Activated gamma-delta T cell treated with anti-CD3 and anti-CD28 coated beads, Interleukin-2, amount 50 U/mL, for 16 hours (primary cell): Measurements from ENCODE around the gene SUSD5.
A peak's percentile ranks its signal among the peaks of the same experiment; 100 is the strongest.
"Not testable (repeated sequence)": the region's sequence is repeated elsewhere in the genome, so short reads cannot be mapped to it uniquely, and the experiment has no call there.

Experiments used
- DNase-seq: peaks from one replicate; pipeline ENCODE4 v3.0.0-alpha.2; 2020; ENCODE audit warnings: low read depth

The SUSD5 gene

DNA sequence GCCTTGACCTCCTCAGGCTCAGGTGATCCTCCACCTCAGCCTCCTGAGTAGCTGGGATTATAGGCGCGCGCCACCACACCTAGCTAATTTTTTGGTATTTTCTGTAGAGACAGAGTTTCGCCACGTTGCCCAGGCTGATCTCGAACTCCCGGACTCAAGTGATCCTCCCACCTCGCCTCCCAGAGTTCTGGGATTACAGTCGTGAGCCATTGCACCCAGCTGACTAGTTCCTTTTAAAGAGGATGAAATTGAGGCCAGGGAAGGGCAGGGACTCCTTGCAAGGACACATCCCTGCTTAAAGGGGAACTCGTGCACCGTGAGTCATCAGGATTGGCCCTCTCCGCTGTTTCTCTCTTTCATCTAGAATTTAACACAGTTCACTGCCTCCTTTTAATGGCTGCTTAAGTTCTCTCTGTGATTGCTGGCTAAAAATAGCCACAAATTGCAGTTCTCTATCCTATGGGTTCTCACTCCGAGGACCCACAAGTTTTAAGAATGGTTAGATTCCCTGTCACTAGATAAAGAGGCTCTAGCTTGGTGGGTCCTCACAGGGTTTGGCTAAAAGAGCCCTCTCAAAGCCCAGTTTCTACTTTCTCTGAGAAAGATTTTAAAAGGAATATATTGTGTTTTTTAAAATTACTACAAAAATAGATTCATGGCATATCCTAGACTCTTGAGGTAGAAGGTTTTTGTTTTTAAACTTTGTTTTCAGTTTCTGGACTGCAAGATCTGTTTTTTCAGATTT is 103.4 kb downstream of the SUSD5 start:
- DNase-seq: no peak

DNA sequence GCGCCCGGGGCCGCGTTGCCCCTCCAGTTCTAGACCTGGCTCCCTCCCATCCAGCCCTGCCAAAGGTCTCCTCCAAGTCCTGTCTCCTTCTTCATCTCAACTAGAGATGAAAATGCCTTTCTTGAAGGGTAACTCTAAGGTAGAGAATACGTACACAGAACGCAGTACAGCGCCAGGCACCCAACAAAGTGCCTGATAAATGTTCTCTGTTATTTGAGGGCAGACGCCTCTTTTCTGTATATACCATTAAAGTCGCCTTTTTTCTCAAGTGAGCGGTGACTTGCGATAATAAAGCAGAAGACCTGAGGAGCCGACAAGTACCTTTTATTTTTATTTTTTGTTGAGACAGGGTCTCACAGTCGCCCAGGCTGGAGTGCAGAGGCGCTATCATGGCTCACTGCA is 104.0 kb downstream of the SUSD5 start:
- no peak for DNase-seq

DNA sequence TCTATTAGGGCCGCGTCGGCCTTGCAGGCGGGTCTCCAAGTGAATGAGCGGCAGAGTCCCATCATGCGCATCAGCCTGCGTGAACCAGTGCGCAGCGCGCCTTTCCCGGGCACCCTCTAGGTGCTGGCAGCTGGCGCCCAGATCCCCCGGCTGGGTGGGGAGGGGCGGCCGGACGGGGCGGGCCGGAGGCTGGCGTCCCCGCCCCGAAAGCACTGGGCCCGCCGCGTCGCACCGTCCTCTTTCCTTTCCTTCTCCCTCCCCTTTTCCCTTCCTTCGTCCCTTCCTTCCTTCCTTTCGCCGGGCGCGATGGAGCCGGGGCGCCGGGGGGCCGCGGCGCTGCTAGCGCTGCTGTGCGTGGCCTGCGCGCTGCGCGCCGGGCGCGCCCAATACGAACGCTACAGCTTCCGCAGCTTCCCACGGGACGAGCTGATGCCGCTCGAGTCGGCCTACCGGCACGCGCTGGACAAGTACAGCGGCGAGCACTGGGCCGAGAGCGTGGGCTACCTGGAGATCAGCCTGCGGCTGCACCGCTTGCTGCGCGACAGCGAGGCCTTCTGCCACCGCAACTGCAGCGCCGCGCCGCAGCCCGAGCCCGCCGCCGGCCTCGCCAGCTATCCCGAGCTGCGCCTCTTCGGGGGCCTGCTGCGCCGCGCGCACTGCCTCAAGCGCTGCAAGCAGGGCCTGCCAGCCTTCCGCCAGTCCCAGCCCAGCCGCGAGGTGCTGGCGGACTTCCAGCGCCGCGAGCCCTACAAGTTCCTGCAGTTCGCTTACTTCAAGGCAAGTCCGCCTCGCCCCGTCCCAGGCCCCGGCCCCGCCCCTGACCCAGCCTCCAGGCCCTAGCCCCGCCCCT is 104.6 kb downstream of the SUSD5 start, which contains the start of gene CRTAP:
Gene CRTAP (plus strand): TSS at position 243 of the 850 bp plus-strand sequence. CDS start 64 bp downstream, at position 307.
- DNase-seq: peak; percentile 71

DNA sequence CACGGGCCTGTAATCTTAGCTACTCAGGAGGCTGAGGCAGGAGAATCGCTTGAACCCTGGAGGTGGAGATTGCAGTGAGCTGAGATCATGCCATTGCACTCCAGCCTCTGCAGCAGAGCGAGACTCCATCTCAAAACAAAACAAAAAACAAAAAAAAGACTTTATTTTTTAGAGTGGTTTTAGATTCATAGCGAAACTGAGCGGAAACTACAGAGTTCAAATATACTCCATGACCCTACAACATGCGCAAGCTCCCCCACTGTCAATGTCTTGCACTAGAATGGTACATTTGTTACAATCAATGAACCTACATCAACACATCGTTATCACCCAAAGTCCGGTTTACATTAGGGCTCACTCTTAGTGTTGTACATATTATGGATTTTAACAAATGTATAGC is 107.0 kb downstream of the SUSD5 start:
- DNase-seq: no peak

DNA sequence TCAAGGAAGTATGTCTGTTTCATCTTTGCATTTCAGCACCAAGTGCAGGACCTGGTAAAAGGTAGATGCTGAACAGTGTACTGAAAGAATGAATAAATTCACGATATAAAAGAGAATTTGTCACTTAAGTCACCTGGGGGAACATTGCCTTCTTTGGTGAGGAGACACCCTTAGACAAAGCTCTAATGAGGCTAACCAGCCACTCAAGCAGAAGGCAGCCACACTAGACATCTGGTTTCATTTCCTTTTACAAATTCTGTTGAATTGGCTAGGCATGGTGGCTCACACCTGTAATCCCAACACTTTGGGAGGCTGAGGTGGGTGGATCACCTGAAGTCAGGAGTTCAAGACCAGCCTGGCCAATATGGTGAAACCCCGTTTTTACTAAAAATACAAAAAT is 111.8 kb downstream of the SUSD5 start:
- not testable (repeated sequence) for DNase-seq

DNA sequence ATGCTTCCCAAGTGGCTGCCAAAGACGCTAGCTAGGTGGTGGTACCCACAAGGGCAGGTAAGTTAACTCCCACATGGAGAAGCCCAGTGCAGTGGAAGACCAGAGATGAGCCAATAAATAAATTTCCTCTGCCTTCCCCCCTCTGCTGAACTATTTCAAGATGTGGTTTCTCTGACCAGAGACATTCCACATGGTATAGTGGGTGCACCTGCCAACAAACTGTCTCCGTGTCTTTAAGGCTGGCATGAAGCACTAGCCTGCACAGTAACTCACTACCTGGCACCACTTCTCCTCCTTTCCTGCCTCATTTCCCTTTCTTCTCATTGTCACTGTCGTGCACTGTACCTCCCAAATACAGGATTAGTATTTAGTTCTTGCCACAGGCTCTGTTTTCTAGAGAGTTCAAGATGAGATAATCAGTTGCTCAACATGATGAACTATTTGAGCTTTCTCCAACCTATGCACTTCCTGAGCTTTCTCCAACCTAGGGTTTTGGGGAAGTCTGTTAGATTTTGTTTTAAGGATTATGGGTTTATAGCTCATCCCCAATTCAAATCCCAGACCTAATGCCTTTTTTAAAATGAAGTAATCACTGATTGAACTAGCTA is 113.2 kb downstream of the SUSD5 start:
- DNase-seq: no peak

DNA sequence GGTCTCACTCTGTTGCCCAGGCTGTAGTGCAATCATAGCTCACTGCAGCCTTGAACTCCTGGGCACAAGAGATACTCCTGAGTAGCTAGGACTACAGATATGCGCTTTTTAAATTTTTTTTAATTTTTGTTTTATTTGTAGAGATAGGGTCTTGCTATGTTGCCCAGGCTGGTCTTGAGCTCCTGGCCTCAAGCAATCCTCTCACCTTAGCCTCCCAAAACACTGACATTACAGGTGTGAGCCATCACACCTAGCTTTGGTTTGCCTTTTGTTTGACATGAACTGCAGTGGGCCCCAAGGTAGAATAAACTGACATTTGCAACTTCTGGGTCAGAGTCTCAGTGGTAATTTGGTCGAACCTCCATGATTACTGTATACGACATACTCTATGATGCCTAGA is 113.8 kb downstream of the SUSD5 start:
- no peak for DNase-seq

DNA sequence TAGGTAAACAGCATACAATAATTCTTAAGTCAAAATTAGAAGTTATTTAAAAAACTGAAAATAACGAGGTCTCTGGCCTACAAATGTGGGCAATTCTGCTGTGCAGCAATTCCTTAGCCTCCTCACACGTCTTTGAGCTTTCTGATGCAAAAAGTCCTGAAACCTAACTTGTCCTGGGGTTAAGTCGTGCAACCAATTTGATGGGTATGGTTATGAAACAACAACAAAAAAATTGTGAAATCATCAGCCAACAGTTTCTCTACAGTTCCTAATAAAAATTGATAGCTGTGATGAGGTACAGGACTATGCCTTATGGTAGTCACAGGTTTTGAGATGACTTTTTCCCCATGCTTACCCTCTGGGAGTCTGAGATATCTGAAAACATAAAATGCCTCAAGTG is 115.1 kb downstream of the SUSD5 start:
- DNase-seq: no peak

DNA sequence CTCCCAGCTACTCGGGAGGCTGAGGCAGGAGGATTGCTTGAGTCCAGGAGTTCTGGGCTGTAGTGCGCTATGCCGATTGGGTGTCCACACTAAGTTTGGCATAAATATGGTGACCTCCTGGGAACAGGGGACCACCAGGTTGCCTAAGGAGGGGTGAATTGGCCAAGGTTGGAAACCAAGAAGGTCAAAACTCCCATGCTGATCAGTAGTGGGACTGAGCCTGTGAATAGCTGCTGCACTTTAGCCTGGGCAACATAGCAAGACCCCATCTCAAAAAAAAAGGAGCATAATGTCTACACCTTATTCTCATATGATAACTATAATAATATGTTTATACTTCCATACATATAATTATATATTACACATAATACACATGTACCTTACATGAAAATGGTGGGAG is 115.6 kb downstream of the SUSD5 start:
- DNase-seq: no peak

DNA sequence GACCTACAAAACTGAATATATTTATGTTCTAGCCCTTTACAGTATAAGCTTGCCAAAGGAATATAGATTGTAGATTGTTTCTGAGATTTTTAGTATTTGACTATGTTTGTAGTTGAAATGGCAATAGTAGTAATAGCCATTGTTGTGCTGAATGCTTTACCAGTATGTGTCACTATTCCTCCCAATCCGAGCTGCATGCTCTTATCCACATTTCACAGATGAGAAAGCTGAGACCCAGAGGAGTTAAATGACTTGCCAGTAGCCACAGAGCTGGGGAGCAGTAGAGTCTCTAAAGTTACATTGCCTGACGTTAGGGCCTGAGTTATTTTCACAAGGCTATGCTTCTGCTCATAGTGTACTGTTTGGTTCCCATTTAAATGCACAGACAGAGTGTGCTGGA is 118.4 kb downstream of the SUSD5 start:
- no peak for DNase-seq
